CD4-positive, alpha-beta T cell (primary cell): ENCODE measurements around the gene PLCXD1. TPM values are rescaled to one million over a fixed set of nuclear protein-coding genes. Genes with fewer than 3 reads are reported as not detected.
A peak's percentile ranks its signal among the peaks of the same experiment; 100 is the strongest.
"Not testable (repeated sequence)": the region's sequence is repeated elsewhere in the genome, so short reads cannot be mapped to it uniquely, and the experiment has no call there.

Experiments used
- ATAC-seq: fragments of 200-7000 bp; cut with Tn5 transposase; one replicate; pipeline ENCODE4 v1.10.0; 2022; ENCODE audit warnings: mild to moderate bottlenecking; ENCODE audit not compliant: poor library complexity
- CTCF ChIA-PET: fragments of 350-600 bp; sonication (Branson Sonifier 250); formaldehyde crosslinking; loops from one replicate; lab custom pipeline; 2021; ENCODE audit warnings: antibody characterized with exemption, inconsistent platforms; lab: Charles Lee
- POLR2A ChIA-PET: fragments of 350-600 bp; sonication (Branson Sonifier 250); formaldehyde crosslinking; loops from one replicate; lab custom pipeline; 2021; ENCODE audit warnings: antibody characterized with exemption, inconsistent platforms; lab: Charles Lee
- DNase-seq, 14 experiments: peaks; one replicate each; pipeline ENCODE4 v3.0.0-alpha.2; 2013 to 2020; ENCODE audit warnings: mixed read lengths in 2 of 14
- H3K27ac ChIP-seq, 2 donors: one replicate each; pipeline versions ENCODE4 v1.5.1 to v1.7.0; 2013; ENCODE audit warnings: low read length in 2 of 2, low read depth in 1 of 2, mild to moderate bottlenecking in 1 of 2
- H3K27me3 ChIP-seq, 2 experiments: 1 replicate in 1 of 2; 2 replicates in 1 of 2; pipeline versions ENCODE4 v1.6.1 to v1.7.0; 2013; ENCODE audit warnings: low read length in 2 of 2, control low read depth in 1 of 2, mild to moderate bottlenecking in 1 of 2, moderate library complexity in 1 of 2; ENCODE audit not compliant: insufficient read depth in 2 of 2, control insufficient read depth in 1 of 2
- H3K36me3 ChIP-seq: one replicate; pipeline ENCODE4 v1.6.1; 2013; ENCODE audit warnings: low read length, control low read depth; ENCODE audit not compliant: insufficient read depth
- H3K4me1 ChIP-seq: one replicate; pipeline ENCODE4 v1.6.1; 2013; ENCODE audit warnings: low read length, control low read depth; ENCODE audit not compliant: insufficient read depth
- H3K4me3 ChIP-seq: one replicate; pipeline ENCODE4 v1.5.1; 2013; ENCODE audit warnings: mild to moderate bottlenecking, low read length, moderate library complexity
- H3K9me3 ChIP-seq, 2 experiments: 1 replicate in 1 of 2; 2 replicates in 1 of 2; pipeline versions ENCODE4 v1.6.1 to v1.7.0; 2013; ENCODE audit warnings: low read length in 2 of 2, mild to moderate bottlenecking in 2 of 2, control low read depth in 1 of 2, moderate library complexity in 1 of 2; ENCODE audit not compliant: control insufficient read depth in 1 of 2, insufficient read depth in 1 of 2
- H3K27ac Mint-ChIP-seq: one replicate; pipeline ENCODE4 v1.8.0; 2020; ENCODE audit warnings: mixed read lengths
- H3K27me3 Mint-ChIP-seq: one replicate; pipeline ENCODE4 v1.8.0; 2021; ENCODE audit warnings: mixed read lengths
- H3K36me3 Mint-ChIP-seq: one replicate; pipeline ENCODE4 v1.8.0; 2021; ENCODE audit warnings: low read depth, mixed read lengths
- H3K4me1 Mint-ChIP-seq: one replicate; pipeline ENCODE4 v1.8.0; 2021; ENCODE audit warnings: low read depth, mixed read lengths
- H3K4me3 Mint-ChIP-seq: one replicate; pipeline ENCODE4 v1.8.0; 2020; ENCODE audit warnings: mild to moderate bottlenecking, mixed read lengths
- H3K9me3 Mint-ChIP-seq: one replicate; pipeline ENCODE4 v1.8.0; 2020; ENCODE audit warnings: mixed read lengths
- intact Hi-C, 2 experiments: fragments of 100-400 bp; cut with DNase I in 1 of 2; cut with micrococcal nuclease in 1 of 2; formaldehyde crosslinking; loops; one replicate each; pipeline versions ENCODE4 v1.15.1 to v1.9.0; 2023 to 2025; cut with DNase I, micrococcal nuclease
- total RNA-seq, 174 experiments: library from RNA in 2 of 174; stranded (reverse) in 2 of 174; gene quantifications; one replicate each; pipeline ENCODE4 v1.2.3 and lab custom pipeline; 2021 to 2026
- TF ChIP-seq, protein P1 (sequence below): fragments of 200-600 bp; IDR thresholded peaks from one replicate; pipeline ENCODE4 v1.8.0; 2022; ENCODE audit warnings: antibody characterized with exemption, mild to moderate bottlenecking

PLCXD1 gene
- total RNA-seq, 2 experiments from 2014 or later, result 33.0 to 35.8 TPM

DNA sequence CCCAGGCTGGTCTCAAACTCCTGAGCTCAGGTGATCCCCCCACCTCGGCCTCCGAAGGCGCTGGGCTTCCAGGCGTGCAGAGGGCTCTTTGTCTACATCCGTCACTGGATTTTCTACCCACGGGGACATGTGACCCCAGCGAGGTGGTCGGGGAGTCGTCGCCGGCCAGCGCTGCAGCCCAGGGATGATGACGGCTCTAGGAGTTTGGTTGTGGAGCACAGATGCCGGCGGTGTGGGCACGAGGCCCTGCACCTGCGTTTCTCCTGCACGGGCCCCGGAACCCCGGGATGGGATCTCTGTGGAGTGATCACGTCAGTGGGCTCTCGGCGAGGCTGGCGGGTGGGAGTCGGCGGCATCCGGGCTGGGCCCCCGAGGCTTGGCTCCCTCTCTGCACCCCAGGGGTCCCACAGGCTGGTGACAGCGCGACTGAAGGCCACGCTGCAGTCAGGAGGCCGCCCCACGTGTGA lies 46.5 kb downstream of the PLCXD1 start:
- intact Hi-C loops, result loop anchor here in 1 of 2 experiments (10.0 kb wide), 1 partner anchor 827 kb away; no protein-coding TSS in a partner anchor
- peaks cover 37% of the 10 kb centered on the region for H3K4me1 ChIP-seq
- H3K4me1 Mint-ChIP-seq, result peaks cover 21% of the 10 kb centered on the region
- no peak overlapping the region for H3K4me3 ChIP-seq
- no peak overlapping the region for H3K27ac Mint-ChIP-seq
- no peaks in the 10 kb centered on the region for H3K9me3 Mint-ChIP-seq
- H3K27me3 ChIP-seq, result peaks cover 10 to 22% of the 10 kb centered on the region in 2 experiments
- ATAC-seq (no peak), DNase-seq (peak in 2 of 14 experiments; percentile 0 to 25)
- peaks cover 0 to 19% of the 10 kb centered on the region in 2 experiments for H3K9me3 ChIP-seq
- CTCF ChIA-PET, result no interaction called here
- no peak overlapping the region for H3K4me3 Mint-ChIP-seq
- H3K36me3 Mint-ChIP-seq, result peaks cover 6% of the 10 kb centered on the region
- TF ChIP-seq, protein P1, sequence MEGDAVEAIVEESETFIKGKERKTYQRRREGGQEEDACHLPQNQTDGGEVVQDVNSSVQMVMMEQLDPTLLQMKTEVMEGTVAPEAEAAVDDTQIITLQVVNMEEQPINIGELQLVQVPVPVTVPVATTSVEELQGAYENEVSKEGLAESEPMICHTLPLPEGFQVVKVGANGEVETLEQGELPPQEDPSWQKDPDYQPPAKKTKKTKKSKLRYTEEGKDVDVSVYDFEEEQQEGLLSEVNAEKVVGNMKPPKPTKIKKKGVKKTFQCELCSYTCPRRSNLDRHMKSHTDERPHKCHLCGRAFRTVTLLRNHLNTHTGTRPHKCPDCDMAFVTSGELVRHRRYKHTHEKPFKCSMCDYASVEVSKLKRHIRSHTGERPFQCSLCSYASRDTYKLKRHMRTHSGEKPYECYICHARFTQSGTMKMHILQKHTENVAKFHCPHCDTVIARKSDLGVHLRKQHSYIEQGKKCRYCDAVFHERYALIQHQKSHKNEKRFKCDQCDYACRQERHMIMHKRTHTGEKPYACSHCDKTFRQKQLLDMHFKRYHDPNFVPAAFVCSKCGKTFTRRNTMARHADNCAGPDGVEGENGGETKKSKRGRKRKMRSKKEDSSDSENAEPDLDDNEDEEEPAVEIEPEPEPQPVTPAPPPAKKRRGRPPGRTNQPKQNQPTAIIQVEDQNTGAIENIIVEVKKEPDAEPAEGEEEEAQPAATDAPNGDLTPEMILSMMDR, result no peak
- H3K27ac ChIP-seq, result no peak overlapping the region
- POLR2A ChIA-PET, result no interaction called here
- no peaks in the 10 kb centered on the region for H3K36me3 ChIP-seq
- H3K27me3 Mint-ChIP-seq, result peaks cover 4% of the 10 kb centered on the region

- peaks cover 10 to 22% of the 10 kb centered on the region in 2 experiments for H3K27me3 ChIP-seq
- no peaks in the 10 kb centered on the region for H3K36me3 ChIP-seq
- no peak overlapping the region for H3K27ac ChIP-seq
- H3K9me3 ChIP-seq, result peaks cover 0 to 19% of the 10 kb centered on the region in 2 experiments
- ATAC-seq, result no peak
- POLR2A ChIA-PET, result no interaction called here
- Mint-ChIP-seq H3K36me3 (no peaks in the 10 kb centered on the region), H3K4me1 (peaks cover 6% of the 10 kb centered on the region), H3K4me3 (no peak overlapping the region), H3K27me3 (no peaks in the 10 kb centered on the region), H3K9me3 (no peaks in the 10 kb centered on the region), H3K27ac (no peak overlapping the region)
- intact Hi-C loops, result loop anchor here in 1 of 2 experiments (10.0 kb wide), 1 partner anchor 825 kb away; no protein-coding TSS in a partner anchor
- H3K4me1 ChIP-seq, result peaks cover 21% of the 10 kb centered on the region
- CTCF ChIA-PET, result no interaction called here
- TF ChIP-seq, protein P1, result no peak
- DNase-seq, result peak in 1 of 14 experiments; percentile 29
- H3K4me3 ChIP-seq, result no peak overlapping the region
These were observed 48.2 kb downstream of the PLCXD1 start for GRCh38 chrX:329291-329910.

GRCh38 chrX:330141-330725 lies 49.1 kb downstream of the PLCXD1 start:
- H3K27ac ChIP-seq, DNase-seq, CTCF ChIA-PET, H3K27ac Mint-ChIP-seq, H3K4me3 ChIP-seq, POLR2A ChIA-PET, H3K36me3 Mint-ChIP-seq, H3K9me3 Mint-ChIP-seq, H3K4me3 Mint-ChIP-seq, H3K4me1 Mint-ChIP-seq, H3K27me3 Mint-ChIP-seq, H3K36me3 ChIP-seq, ATAC-seq, intact Hi-C loops: not testable (repeated sequence)
- peaks cover 10 to 22% of the 10 kb centered on the region in 2 experiments for H3K27me3 ChIP-seq
- peaks cover 0 to 19% of the 10 kb centered on the region in 2 experiments for H3K9me3 ChIP-seq
- H3K4me1 ChIP-seq, result peaks cover 17% of the 10 kb centered on the region
